Liver (tissue), 9 donors: ENCODE measurements around the gene TNNT3. TPM values are rescaled to one million over a fixed set of nuclear protein-coding genes. Genes with fewer than 3 reads are reported as not detected.

Experiments used
- DNase-seq: peaks from one replicate; pipeline ENCODE4 v3.0.0-alpha.2; 2017; ENCODE audit warnings: low spot score
- H3K27ac ChIP-seq, 2 donors: one replicate each; pipeline ENCODE4 v1.7.0; 2013; ENCODE audit warnings: inconsistent platforms in 2 of 2, low read length in 2 of 2, control low read depth in 1 of 2, low read depth in 1 of 2, mild to moderate bottlenecking in 1 of 2
- H3K27me3 ChIP-seq, 4 donors: one replicate each; pipeline versions ENCODE4 v1.6.1 to v1.7.0; 2013; ENCODE audit warnings: low read length in 3 of 4, inconsistent platforms in 1 of 4, mild to moderate bottlenecking in 1 of 4, moderate library complexity in 1 of 4; ENCODE audit not compliant: control insufficient read depth in 4 of 4, insufficient read depth in 4 of 4
- H3K36me3 ChIP-seq, 4 donors: one replicate each; pipeline versions ENCODE4 v1.6.1 to v1.7.0; 2013; ENCODE audit warnings: low read length in 3 of 4, mild to moderate bottlenecking in 3 of 4, low read depth in 1 of 4, moderate library complexity in 1 of 4; ENCODE audit not compliant: control insufficient read depth in 4 of 4, insufficient read depth in 3 of 4
- H3K4me1 ChIP-seq, 4 donors: one replicate each; pipeline versions ENCODE4 v1.6.1 to v1.7.0; 2013; ENCODE audit warnings: low read length in 3 of 4, mild to moderate bottlenecking in 3 of 4, moderate library complexity in 1 of 4; ENCODE audit not compliant: control insufficient read depth in 4 of 4, insufficient read depth in 4 of 4
- H3K4me3 ChIP-seq, 3 donors: one replicate each; pipeline versions ENCODE4 v1.6.1 to v1.7.0; 2013; ENCODE audit warnings: low read length in 3 of 3, control low read depth in 1 of 3, low read depth in 1 of 3, mild to moderate bottlenecking in 1 of 3
- H3K9ac ChIP-seq, 2 donors: one replicate each; pipeline ENCODE4 v1.7.0; 2013; ENCODE audit warnings: low read length in 2 of 2, mild to moderate bottlenecking in 2 of 2, moderate library complexity in 2 of 2, control low read depth in 1 of 2, low read depth in 1 of 2
- H3K9me3 ChIP-seq, 4 donors: one replicate each; pipeline versions ENCODE4 v1.6.1 to v1.7.0; 2013; ENCODE audit warnings: low read length in 3 of 4; ENCODE audit not compliant: control insufficient read depth in 4 of 4
- EGR1 ChIP-seq, 2 donors: IDR thresholded peaks; 2 replicates each; pipeline ENCODE4 v1.6.1; 2016 to 2018; ENCODE audit warnings: antibody characterized with exemption in 2 of 2, low read depth in 2 of 2
- FOXA1 ChIP-seq: IDR thresholded peaks from 2 replicates; pipeline ENCODE4 v1.6.1; 2016; ENCODE audit warnings: antibody characterized with exemption
- FOXA2 ChIP-seq: IDR thresholded peaks from 2 replicates; pipeline ENCODE4 v1.6.1; 2016; ENCODE audit warnings: antibody characterized with exemption
- GABPA ChIP-seq, 2 donors: IDR thresholded peaks in 1 of 2; conservative IDR thresholded peaks in 1 of 2; 2 replicates each; pipeline ENCODE4 v1.6.1; 2016; ENCODE audit warnings: antibody characterized with exemption in 2 of 2, mild to moderate bottlenecking in 1 of 2, moderate library complexity in 1 of 2
- HNF4A ChIP-seq, 2 donors: conservative IDR thresholded peaks; 2 replicates each; pipeline ENCODE4 v1.6.1; 2016; ENCODE audit warnings: antibody characterized with exemption in 2 of 2, mild to moderate bottlenecking in 2 of 2
- HNF4G ChIP-seq: IDR thresholded peaks from 2 replicates; pipeline ENCODE4 v1.6.1; 2016; ENCODE audit warnings: antibody characterized with exemption
- JUND ChIP-seq, 2 donors: IDR thresholded peaks; 2 replicates each; pipeline ENCODE4 v1.6.1; 2016; ENCODE audit warnings: antibody characterized with exemption in 2 of 2
- NR2F2 ChIP-seq: IDR thresholded peaks from 2 replicates; pipeline ENCODE4 v1.6.1; 2016; ENCODE audit warnings: antibody characterized with exemption
- RAD21 ChIP-seq, 2 donors: IDR thresholded peaks; 2 replicates each; pipeline ENCODE4 v1.6.1; 2016; ENCODE audit warnings: antibody characterized with exemption in 2 of 2, mild to moderate bottlenecking in 2 of 2
- RXRA ChIP-seq, 2 donors: IDR thresholded peaks; 2 replicates each; pipeline ENCODE4 v1.6.1; 2017 to 2018; ENCODE audit warnings: antibody characterized with exemption in 2 of 2, mild to moderate bottlenecking in 1 of 2
- SP1 ChIP-seq: IDR thresholded peaks from 2 replicates; pipeline ENCODE4 v1.6.1; 2018; ENCODE audit warnings: antibody characterized with exemption, mild to moderate bottlenecking
- TAF1 ChIP-seq: conservative IDR thresholded peaks from 2 replicates; pipeline ENCODE4 v1.6.1; 2016; ENCODE audit warnings: antibody characterized with exemption, mild to moderate bottlenecking
- YY1 ChIP-seq: IDR thresholded peaks from 2 replicates; pipeline ENCODE4 v1.6.1; 2016; ENCODE audit warnings: antibody characterized with exemption, mild to moderate bottlenecking
- whole genome bisulfite sequencing: extraction: QIAGEN DNeasy Blood & Tissue Kit; methylation state at CpG from one replicate; pipeline ENCODE4 v1.1.7; 2013; 5-methylcytosine and 5-hydroxymethylcytosine counted together
- polyA plus RNA-seq, 2 donors: library from polyadenylated mRNA; stranded (reverse) in 1 of 2; unstranded in 1 of 2; fragments of 200-250 nt in 1 of 2; fragments of >200 nt in 1 of 2; fragmentation: Nextera tagmentation in 1 of 2; extraction: Ambion mirVana in 1 of 2; gene quantifications; one replicate each; pipeline versions ENCODE4 v1.2.1 to v1.2.3, GENCODE V29; 2013 to 2015
- total RNA-seq, 2 donors: library from RNA; depleted of rRNA; stranded (reverse); fragments of >200 nt; gene quantifications; one replicate each; pipeline ENCODE4 v1.2.3, GENCODE V29; 2014
- TF ChIP-seq, protein P1 (sequence below): IDR thresholded peaks from 2 replicates; pipeline ENCODE4 v1.6.1; 2016; ENCODE audit warnings: antibody characterized with exemption
- TF ChIP-seq, protein P2 (sequence below): IDR thresholded peaks from 2 replicates; pipeline ENCODE4 v1.6.1; 2016; ENCODE audit warnings: antibody characterized with exemption, mild to moderate bottlenecking
- TF ChIP-seq, protein P3 (sequence below): IDR thresholded peaks from 2 replicates; pipeline ENCODE4 v1.6.1; 2016; ENCODE audit warnings: antibody characterized with exemption
- TF ChIP-seq, protein P4 (sequence below): fragments of 150-350 bp; IDR thresholded peaks from 2 replicates; pipeline ENCODE4 v1.5.1; 2017; ENCODE audit warnings: improper control_type of control experiment, low read depth, low read length; ENCODE audit not compliant: missing input control
- TF ChIP-seq, protein P5 (sequence below): IDR thresholded peaks from 2 replicates; pipeline ENCODE4 v1.6.1; 2016; ENCODE audit warnings: antibody characterized with exemption
- donor health status: healthy.
- donor health status: healthy.
- donor health status: healthy.
- donor health status: healthy.
- donor health status: healthy.

The TNNT3 gene
- total and polyA plus RNA-seq, 4 donors: 0.06 to 0.14 TPM; not detected in 2

DNA sequence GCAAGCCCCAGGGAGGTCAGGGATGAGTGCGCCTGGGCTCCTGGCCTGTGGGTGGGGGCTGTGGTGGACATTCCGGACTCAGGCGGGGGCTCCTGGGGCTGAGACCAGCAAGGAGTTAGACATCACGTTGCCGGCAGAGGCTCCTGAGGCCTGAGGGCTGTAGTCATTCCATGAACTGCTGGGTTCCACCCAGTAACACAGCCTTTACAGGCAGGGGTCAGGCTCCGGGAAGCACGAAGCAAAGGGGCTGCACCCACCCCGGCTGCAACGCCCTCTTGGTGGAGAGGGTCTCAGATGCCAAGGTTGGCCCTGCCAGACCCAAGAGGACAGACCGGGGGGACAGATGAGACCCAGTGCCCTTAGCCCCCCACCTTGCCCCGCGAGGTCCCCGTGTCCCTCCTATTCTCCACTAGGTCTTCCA lies 9.0 kb downstream of the TNNT3 start:
- Histone ChIP-seq H3K9me3 (no peaks in the 10 kb centered on the region), H3K27me3 (no peaks in the 10 kb centered on the region), H3K4me1 (no peaks in the 10 kb centered on the region), H3K9ac (no peak overlapping the region), H3K4me3 (no peak overlapping the region), H3K36me3 (no peaks in the 10 kb centered on the region), H3K27ac (no peak overlapping the region)
- TF ChIP-seq FOXA1 (no peak), HNF4G (no peak), FOXA2 (no peak), TAF1 (no peak), RXRA (IDR thresholded peaks at IDR 0.05) (no peak), EGR1 (IDR thresholded peaks at IDR 0.05; ENCODE audit: low read depth in 2 of 2) (no peak), SP1 (no peak), HNF4A (conservative IDR thresholded peaks at IDR 0.05) (no peak), YY1 (no peak), NR2F2 (no peak), JUND (IDR thresholded peaks at IDR 0.05) (no peak), GABPA (IDR thresholded peaks at IDR 0.05 in 1 of 2, conservative IDR thresholded peaks at IDR 0.05 in 1 of 2) (no peak), RAD21 (IDR thresholded peaks at IDR 0.05) (no peak)
- TF ChIP-seq, protein P1, sequence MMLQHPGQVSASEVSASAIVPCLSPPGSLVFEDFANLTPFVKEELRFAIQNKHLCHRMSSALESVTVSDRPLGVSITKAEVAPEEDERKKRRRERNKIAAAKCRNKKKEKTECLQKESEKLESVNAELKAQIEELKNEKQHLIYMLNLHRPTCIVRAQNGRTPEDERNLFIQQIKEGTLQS: no peak
- TF ChIP-seq, protein P2, sequence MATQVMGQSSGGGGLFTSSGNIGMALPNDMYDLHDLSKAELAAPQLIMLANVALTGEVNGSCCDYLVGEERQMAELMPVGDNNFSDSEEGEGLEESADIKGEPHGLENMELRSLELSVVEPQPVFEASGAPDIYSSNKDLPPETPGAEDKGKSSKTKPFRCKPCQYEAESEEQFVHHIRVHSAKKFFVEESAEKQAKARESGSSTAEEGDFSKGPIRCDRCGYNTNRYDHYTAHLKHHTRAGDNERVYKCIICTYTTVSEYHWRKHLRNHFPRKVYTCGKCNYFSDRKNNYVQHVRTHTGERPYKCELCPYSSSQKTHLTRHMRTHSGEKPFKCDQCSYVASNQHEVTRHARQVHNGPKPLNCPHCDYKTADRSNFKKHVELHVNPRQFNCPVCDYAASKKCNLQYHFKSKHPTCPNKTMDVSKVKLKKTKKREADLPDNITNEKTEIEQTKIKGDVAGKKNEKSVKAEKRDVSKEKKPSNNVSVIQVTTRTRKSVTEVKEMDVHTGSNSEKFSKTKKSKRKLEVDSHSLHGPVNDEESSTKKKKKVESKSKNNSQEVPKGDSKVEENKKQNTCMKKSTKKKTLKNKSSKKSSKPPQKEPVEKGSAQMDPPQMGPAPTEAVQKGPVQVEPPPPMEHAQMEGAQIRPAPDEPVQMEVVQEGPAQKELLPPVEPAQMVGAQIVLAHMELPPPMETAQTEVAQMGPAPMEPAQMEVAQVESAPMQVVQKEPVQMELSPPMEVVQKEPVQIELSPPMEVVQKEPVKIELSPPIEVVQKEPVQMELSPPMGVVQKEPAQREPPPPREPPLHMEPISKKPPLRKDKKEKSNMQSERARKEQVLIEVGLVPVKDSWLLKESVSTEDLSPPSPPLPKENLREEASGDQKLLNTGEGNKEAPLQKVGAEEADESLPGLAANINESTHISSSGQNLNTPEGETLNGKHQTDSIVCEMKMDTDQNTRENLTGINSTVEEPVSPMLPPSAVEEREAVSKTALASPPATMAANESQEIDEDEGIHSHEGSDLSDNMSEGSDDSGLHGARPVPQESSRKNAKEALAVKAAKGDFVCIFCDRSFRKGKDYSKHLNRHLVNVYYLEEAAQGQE: no peak
- TF ChIP-seq, protein P3, sequence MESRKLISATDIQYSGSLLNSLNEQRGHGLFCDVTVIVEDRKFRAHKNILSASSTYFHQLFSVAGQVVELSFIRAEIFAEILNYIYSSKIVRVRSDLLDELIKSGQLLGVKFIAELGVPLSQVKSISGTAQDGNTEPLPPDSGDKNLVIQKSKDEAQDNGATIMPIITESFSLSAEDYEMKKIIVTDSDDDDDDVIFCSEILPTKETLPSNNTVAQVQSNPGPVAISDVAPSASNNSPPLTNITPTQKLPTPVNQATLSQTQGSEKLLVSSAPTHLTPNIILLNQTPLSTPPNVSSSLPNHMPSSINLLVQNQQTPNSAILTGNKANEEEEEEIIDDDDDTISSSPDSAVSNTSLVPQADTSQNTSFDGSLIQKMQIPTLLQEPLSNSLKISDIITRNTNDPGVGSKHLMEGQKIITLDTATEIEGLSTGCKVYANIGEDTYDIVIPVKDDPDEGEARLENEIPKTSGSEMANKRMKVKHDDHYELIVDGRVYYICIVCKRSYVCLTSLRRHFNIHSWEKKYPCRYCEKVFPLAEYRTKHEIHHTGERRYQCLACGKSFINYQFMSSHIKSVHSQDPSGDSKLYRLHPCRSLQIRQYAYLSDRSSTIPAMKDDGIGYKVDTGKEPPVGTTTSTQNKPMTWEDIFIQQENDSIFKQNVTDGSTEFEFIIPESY: no peak
- TF ChIP-seq, protein P4, sequence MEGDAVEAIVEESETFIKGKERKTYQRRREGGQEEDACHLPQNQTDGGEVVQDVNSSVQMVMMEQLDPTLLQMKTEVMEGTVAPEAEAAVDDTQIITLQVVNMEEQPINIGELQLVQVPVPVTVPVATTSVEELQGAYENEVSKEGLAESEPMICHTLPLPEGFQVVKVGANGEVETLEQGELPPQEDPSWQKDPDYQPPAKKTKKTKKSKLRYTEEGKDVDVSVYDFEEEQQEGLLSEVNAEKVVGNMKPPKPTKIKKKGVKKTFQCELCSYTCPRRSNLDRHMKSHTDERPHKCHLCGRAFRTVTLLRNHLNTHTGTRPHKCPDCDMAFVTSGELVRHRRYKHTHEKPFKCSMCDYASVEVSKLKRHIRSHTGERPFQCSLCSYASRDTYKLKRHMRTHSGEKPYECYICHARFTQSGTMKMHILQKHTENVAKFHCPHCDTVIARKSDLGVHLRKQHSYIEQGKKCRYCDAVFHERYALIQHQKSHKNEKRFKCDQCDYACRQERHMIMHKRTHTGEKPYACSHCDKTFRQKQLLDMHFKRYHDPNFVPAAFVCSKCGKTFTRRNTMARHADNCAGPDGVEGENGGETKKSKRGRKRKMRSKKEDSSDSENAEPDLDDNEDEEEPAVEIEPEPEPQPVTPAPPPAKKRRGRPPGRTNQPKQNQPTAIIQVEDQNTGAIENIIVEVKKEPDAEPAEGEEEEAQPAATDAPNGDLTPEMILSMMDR: no peak
- TF ChIP-seq, protein P5, sequence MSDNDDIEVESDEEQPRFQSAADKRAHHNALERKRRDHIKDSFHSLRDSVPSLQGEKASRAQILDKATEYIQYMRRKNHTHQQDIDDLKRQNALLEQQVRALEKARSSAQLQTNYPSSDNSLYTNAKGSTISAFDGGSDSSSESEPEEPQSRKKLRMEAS: no peak
- DNase-seq: no peak
- WGBS: 90% methylated on average over 13 of the region's 13 CpGs
